HG02763 (cell line): ENCODE data around the gene CCDC82.

Experiments
- ATAC-seq: cut with Tn5 transposase; IDR thresholded peaks from one replicate; pipeline ENCODE4 v1.9.1; 2021; ENCODE audit warnings: mild to moderate bottlenecking, moderate library complexity; ENCODE audit not compliant: unreplicated experiment

Gene CCDC82

DNA sequence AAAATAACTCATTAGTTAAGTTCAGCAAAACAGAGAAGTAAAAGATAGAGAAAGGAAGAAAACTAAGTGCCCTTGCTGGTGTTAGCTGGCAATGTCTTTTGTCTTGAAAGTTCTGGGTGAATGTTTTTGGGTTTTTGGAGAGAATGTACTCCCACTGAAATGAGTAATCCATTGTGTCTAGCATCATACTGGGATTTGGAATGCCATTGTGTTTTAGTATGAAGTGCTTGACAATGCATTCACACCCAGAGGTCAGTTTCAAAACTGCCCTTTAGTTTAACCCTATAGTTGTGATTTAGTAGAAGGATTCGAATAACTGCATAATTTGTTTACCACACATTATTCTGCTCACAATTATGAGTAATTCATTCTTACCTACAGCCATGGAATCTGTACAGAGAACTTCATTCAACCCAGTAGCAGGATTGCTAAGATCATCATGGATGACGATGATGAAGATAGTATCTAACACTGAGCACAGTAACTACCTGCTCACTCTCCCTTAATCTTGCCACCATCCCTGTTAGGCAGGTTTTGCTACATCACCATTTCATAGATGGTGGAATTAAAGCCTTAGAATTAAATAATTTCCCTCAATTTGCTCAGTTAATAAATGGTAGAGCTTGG lies 80.6 kb downstream of the CCDC82 start:
- no peak for ATAC-seq

GRCh38 chr11:96307776-96308140 lies 82.0 kb downstream of the CCDC82 start:
- no peak for ATAC-seq

DNA sequence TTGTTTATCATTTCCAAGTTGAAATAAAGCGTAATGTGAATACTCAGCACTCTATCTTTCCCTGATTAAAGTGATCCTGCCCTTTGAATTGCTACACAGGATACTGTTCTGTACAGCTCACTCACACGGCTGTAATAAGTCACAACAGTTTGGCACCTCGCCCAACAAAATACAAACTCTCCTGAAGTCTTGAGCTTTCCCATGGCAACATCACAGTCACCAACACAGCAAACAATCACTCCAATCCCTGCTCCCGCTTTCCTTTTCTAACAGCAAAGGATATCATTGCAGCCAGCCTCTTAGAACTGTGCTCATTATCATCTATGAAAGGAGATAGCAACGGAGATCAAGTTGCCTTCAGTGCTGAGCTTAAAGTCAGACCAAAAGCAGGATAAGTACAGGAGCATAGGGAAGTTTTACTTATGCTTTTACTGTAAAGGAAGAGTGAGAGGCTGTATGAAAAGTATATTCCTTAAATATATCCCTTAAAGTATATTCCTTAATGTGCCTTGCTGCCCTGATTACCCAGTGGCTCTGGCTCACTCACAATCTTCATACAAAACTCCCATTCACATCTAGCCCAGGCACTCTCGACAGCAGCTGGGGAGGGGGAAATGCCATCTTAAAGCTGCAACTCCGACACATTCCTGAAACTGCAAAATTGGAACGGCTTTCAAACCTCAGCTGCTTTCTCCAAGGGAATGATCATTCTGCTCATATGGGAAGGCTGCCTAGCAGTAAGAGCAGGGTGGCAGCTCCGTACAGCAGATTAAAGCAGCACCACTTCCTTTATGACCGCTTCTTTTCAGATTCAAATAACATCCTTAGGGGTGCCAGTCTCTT lies 82.6 kb downstream of the CCDC82 start:
- ATAC-seq = no peak

DNA sequence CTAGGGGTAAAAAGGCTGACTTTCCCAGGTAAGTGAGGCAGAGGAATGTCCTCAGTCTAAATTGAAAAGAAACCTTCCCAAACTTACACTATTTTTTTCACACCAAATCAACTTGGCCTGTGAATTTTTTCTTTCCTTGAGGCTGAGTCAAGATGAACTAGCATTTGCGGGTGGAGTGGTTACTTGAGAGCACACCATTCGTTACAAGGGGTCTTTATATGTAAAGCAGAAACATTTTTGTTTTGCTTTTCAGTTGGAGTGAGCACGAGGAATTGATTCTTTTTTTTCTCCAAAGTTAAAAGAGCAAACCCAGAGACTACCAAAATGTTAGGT lies 83.1 kb downstream of the CCDC82 start:
- no peak for ATAC-seq

DNA sequence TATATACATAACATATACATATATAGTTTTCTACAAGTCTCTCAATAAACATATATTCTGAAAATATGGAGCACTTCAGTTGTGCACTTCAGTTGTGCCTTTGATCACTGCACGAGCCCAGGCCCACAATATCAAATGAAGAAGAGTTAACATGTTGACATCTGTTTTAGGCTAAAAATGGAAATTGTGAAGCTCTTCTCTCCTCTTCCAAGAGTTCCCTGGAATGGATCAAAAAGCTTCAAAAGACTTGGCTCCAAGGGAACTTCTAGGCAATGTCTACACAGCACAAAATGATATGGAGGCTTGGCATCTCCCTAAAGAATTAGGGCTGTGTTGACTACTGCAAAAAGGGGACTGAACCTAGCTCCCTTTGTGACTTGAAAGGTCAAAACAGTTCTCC lies 83.6 kb downstream of the CCDC82 start:
- ATAC-seq = no peak

- no peak for ATAC-seq
Measured at GRCh38 chr11:96303980-96304379, 85.7 kb downstream of the CCDC82 start.

DNA sequence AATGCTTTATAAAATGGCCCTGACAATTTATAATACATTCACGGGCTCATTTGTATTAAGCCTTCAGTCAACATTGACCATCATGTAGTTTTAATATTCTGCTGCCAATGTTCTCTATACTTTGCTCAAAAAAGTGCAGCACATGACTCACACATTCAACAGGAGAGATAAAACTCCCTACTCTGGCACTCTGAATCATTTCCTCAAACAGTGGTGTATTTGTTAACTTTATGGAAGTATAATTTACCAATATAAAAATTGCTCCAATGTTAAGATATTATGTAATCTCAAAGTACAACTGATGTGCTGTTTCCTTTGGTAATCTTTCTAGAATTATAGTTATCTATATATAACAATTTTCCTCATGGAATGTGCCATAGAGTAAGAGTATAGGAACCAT lies 86.6 kb downstream of the CCDC82 start:
- no peak for ATAC-seq
